GM21619 (cell line): ENCODE measurements around the gene EIF6.
A peak's percentile ranks its signal among the peaks of the same experiment; 100 is the strongest.
"Not testable (repeated sequence)": the region's sequence is repeated elsewhere in the genome, so short reads cannot be mapped to it uniquely, and the experiment has no call there.

Experiments
- ATAC-seq: cut with Tn5 transposase; IDR thresholded peaks from one replicate; pipeline ENCODE4 v1.9.1; 2021; ENCODE audit not compliant: unreplicated experiment

Gene EIF6

GRCh38 chr20:35262731-35263531, 21.6 kb downstream of the EIF6 start:
- not testable (repeated sequence) for ATAC-seq

GRCh38 chr20:35262321-35262720, 22.3 kb downstream of the EIF6 start:
- ATAC-seq, result not testable (repeated sequence)

- ATAC-seq, result no peak
Measured at GRCh38 chr20:35260426-35260825, 24.1 kb downstream of the EIF6 start.

- ATAC-seq, result no peak
Measured at GRCh38 chr20:35257175-35257909, 27.2 kb downstream of the EIF6 start.

GRCh38 chr20:35254448-35254999, 30.0 kb downstream of the EIF6 start:
- ATAC-seq, result no peak

- no peak for ATAC-seq
Measured at GRCh38 chr20:35253010-35253409, 31.6 kb downstream of the EIF6 start.

GRCh38 chr20:35252598-35252997, 32.0 kb downstream of the EIF6 start:
- not testable (repeated sequence) for ATAC-seq

- ATAC-seq, result peak; percentile 79
Measured at GRCh38 chr20:35252037-35252461, 32.5 kb downstream of the EIF6 start.

GRCh38 chr20:35251613-35251940, 33.0 kb downstream of the EIF6 start:
- no peak for ATAC-seq

- ATAC-seq, result no peak
Measured at GRCh38 chr20:35248641-35249475, 35.7 kb downstream of the EIF6 start.

GRCh38 chr20:35246723-35247122, 37.8 kb downstream of the EIF6 start:
- no peak for ATAC-seq

GRCh38 chr20:35243986-35244385, 40.6 kb downstream of the EIF6 start:
- no peak for ATAC-seq

GRCh38 chr20:35243317-35243716, 41.3 kb downstream of the EIF6 start:
- no peak for ATAC-seq

- no peak for ATAC-seq
Measured at GRCh38 chr20:35240811-35241293, 43.7 kb downstream of the EIF6 start.

GRCh38 chr20:35240083-35240810, 44.3 kb downstream of the EIF6 start:
- no peak for ATAC-seq

- no peak for ATAC-seq
Measured at GRCh38 chr20:35238735-35239134, 45.8 kb downstream of the EIF6 start.

GRCh38 chr20:35238170-35238569, 46.4 kb downstream of the EIF6 start:
- ATAC-seq, result no peak

- ATAC-seq, result no peak
Measured at GRCh38 chr20:35237486-35237885, 47.1 kb downstream of the EIF6 start.

- no peak for ATAC-seq
Measured at GRCh38 chr20:35235881-35236280, 48.7 kb downstream of the EIF6 start.

GRCh38 chr20:35232575-35232974, 52.0 kb downstream of the EIF6 start:
- ATAC-seq, result no peak
